IgD-negative memory B cell (primary cell): ENCODE measurements around the gene SH3PXD2A. TPM values are rescaled to one million over a fixed set of nuclear protein-coding genes. Genes with fewer than 3 reads are reported as not detected.
"Not testable (repeated sequence)": the region's sequence is repeated elsewhere in the genome, so short reads cannot be mapped to it uniquely, and the experiment has no call there.

ENCODE experiments used
- H3K27ac Mint-ChIP-seq, 3 donors: one replicate each; pipeline ENCODE4 v1.8.0; 2020 to 2022; ENCODE audit warnings: mild to moderate bottlenecking in 3 of 3, mixed read lengths in 3 of 3, moderate library complexity in 1 of 3
- H3K27me3 Mint-ChIP-seq: one replicate; pipeline ENCODE4 v1.8.0; 2021; ENCODE audit warnings: mixed read lengths
- H3K36me3 Mint-ChIP-seq: one replicate; pipeline ENCODE4 v1.8.0; 2020; ENCODE audit warnings: mild to moderate bottlenecking, mixed read lengths
- H3K4me1 Mint-ChIP-seq, 3 donors: one replicate each; pipeline ENCODE4 v1.8.0; 2020 to 2022; ENCODE audit warnings: mixed read lengths in 3 of 3, mild to moderate bottlenecking in 1 of 3
- H3K4me3 Mint-ChIP-seq, 4 donors: one replicate each; pipeline ENCODE4 v1.8.0; 2020 to 2022; ENCODE audit warnings: mild to moderate bottlenecking in 4 of 4, mixed read lengths in 4 of 4, moderate library complexity in 3 of 4
- H3K9me3 Mint-ChIP-seq, 3 donors: one replicate each; pipeline ENCODE4 v1.8.0; 2020 to 2021; ENCODE audit warnings: mixed read lengths in 3 of 3, mild to moderate bottlenecking in 1 of 3
- polyA plus RNA-seq: library from polyadenylated mRNA; unstranded; fragments of 300-500 nt; fragmentation: Illumina TruSeq; gene quantifications from one replicate; pipeline ENCODE4 v1.2.3, GENCODE V29; 2021

SH3PXD2A gene
- polyA plus RNA-seq, 1 donor from 2014 or later = 1.2 TPM

- Mint-ChIP-seq H3K9me3 (no peaks in the 10 kb centered on the region), H3K36me3 (peaks cover 3% of the 10 kb centered on the region), H3K4me1 (peaks cover 0 to 2% (median 0%) of the 10 kb centered on the region in 3 donors), H3K27me3 (peaks cover 28% of the 10 kb centered on the region), H3K4me3 (no peak overlapping the region), H3K27ac (peak overlapping the region in 2 of 3 donors; percentile 2 to 25)
Observed at GRCh38 chr10:103780242-103781149, 74.9 kb downstream of the SH3PXD2A start.

- no peak overlapping the region for H3K4me3 Mint-ChIP-seq
- H3K27me3 Mint-ChIP-seq = peaks cover 24% of the 10 kb centered on the region
- peaks cover 3% of the 10 kb centered on the region for H3K36me3 Mint-ChIP-seq
- H3K9me3 Mint-ChIP-seq = peaks cover 0 to 1% (median 0%) of the 10 kb centered on the region in 3 donors
- H3K27ac Mint-ChIP-seq = peak overlapping the region in 1 of 3 donors; percentile 47
- peaks cover 0 to 2% (median 0%) of the 10 kb centered on the region in 3 donors for H3K4me1 Mint-ChIP-seq
Observed at GRCh38 chr10:103778358-103779139, 76.8 kb downstream of the SH3PXD2A start.

- peak overlapping the region in 1 of 3 donors; percentile 76 for H3K27ac Mint-ChIP-seq
- peaks cover 2% of the 10 kb centered on the region for H3K36me3 Mint-ChIP-seq
Observed at GRCh38 chr10:103776878-103777591, 78.3 kb downstream of the SH3PXD2A start.

GRCh38 chr10:103775776-103776175 lies 79.6 kb downstream of the SH3PXD2A start:
- peaks cover 0 to 1% (median 0%) of the 10 kb centered on the region in 3 donors for H3K9me3 Mint-ChIP-seq
- peak overlapping the region in 1 of 4 donors; percentile 41 for H3K4me3 Mint-ChIP-seq
- H3K27ac Mint-ChIP-seq = no peak overlapping the region
- H3K36me3 Mint-ChIP-seq = peaks cover under 1% of the 10 kb centered on the region
- H3K27me3 Mint-ChIP-seq = peaks cover 14% of the 10 kb centered on the region
- H3K4me1 Mint-ChIP-seq = peaks cover 0 to 14% (median 7%) of the 10 kb centered on the region in 3 donors

More at GRCh38 chr10:103776878-103777591, 78.3 kb downstream of the SH3PXD2A start:
- Mint-ChIP-seq H3K27me3 (peaks cover 19% of the 10 kb centered on the region), H3K4me3 (no peak overlapping the region), H3K4me1 (peaks cover 0 to 5% (median 3%) of the 10 kb centered on the region in 3 donors), H3K9me3 (peaks cover 0 to 1% (median 0%) of the 10 kb centered on the region in 3 donors)

GRCh38 chr10:103772846-103773245 lies 82.5 kb downstream of the SH3PXD2A start:
- H3K9me3 Mint-ChIP-seq, H3K27me3 Mint-ChIP-seq, H3K27ac Mint-ChIP-seq, H3K36me3 Mint-ChIP-seq: not testable (repeated sequence)
- Mint-ChIP-seq H3K4me3 (peak overlapping the region; percentile 92 to 96 (median 94)), H3K4me1 (peaks cover 8 to 22% (median 10%) of the 10 kb centered on the region in 3 donors)

- peak overlapping the region in 1 of 3 donors; percentile 61 for H3K27ac Mint-ChIP-seq
- peak overlapping the region; percentile 92 to 96 (median 94) for H3K4me3 Mint-ChIP-seq
- H3K9me3 Mint-ChIP-seq = peaks cover 0 to 1% (median 0%) of the 10 kb centered on the region in 3 donors
- H3K4me1 Mint-ChIP-seq = peaks cover 8 to 22% (median 10%) of the 10 kb centered on the region in 3 donors
- H3K27me3 Mint-ChIP-seq = peaks cover 7% of the 10 kb centered on the region
- no peaks in the 10 kb centered on the region for H3K36me3 Mint-ChIP-seq
Observed at GRCh38 chr10:103772096-103772845, 83.1 kb downstream of the SH3PXD2A start.

GRCh38 chr10:103770139-103770538 lies 85.2 kb downstream of the SH3PXD2A start:
- H3K27me3 Mint-ChIP-seq = peaks cover 3% of the 10 kb centered on the region
- no peaks in the 10 kb centered on the region for H3K36me3 Mint-ChIP-seq
- H3K4me3 Mint-ChIP-seq = peak overlapping the region in 1 of 4 donors; percentile 39
- H3K9me3 Mint-ChIP-seq = peaks cover 0 to 1% (median 0%) of the 10 kb centered on the region in 3 donors
- H3K27ac Mint-ChIP-seq = no peak overlapping the region
- H3K4me1 Mint-ChIP-seq = peaks cover 10 to 35% (median 10%) of the 10 kb centered on the region in 3 donors

- peak overlapping the region in 2 of 4 donors; percentile 34 to 54 for H3K4me3 Mint-ChIP-seq
- peaks cover 11 to 37% (median 11%) of the 10 kb centered on the region in 3 donors for H3K4me1 Mint-ChIP-seq
- no peaks in the 10 kb centered on the region for H3K36me3 Mint-ChIP-seq
- H3K9me3 Mint-ChIP-seq = peaks cover 0 to 1% (median 0%) of the 10 kb centered on the region in 3 donors
- H3K27me3 Mint-ChIP-seq = peaks cover 1% of the 10 kb centered on the region
- no peak overlapping the region for H3K27ac Mint-ChIP-seq
Observed at GRCh38 chr10:103769176-103769575, 86.2 kb downstream of the SH3PXD2A start.

GRCh38 chr10:103768345-103768744 lies 87.0 kb downstream of the SH3PXD2A start:
- Mint-ChIP-seq H3K4me3 (no peak overlapping the region), H3K9me3 (no peaks in the 10 kb centered on the region), H3K36me3 (no peaks in the 10 kb centered on the region), H3K27ac (peak overlapping the region in 1 of 3 donors; percentile 60), H3K4me1 (peaks cover 16 to 44% (median 17%) of the 10 kb centered on the region in 3 donors), H3K27me3 (peaks cover 2% of the 10 kb centered on the region)

GRCh38 chr10:103767756-103768155 lies 87.6 kb downstream of the SH3PXD2A start:
- H3K27ac Mint-ChIP-seq = no peak overlapping the region
- no peaks in the 10 kb centered on the region for H3K9me3 Mint-ChIP-seq
- no peaks in the 10 kb centered on the region for H3K36me3 Mint-ChIP-seq
- peaks cover 2% of the 10 kb centered on the region for H3K27me3 Mint-ChIP-seq
- peaks cover 17 to 44% (median 19%) of the 10 kb centered on the region in 3 donors for H3K4me1 Mint-ChIP-seq
- H3K4me3 Mint-ChIP-seq = no peak overlapping the region

GRCh38 chr10:103766751-103767505 lies 88.4 kb downstream of the SH3PXD2A start:
- Mint-ChIP-seq H3K4me1 (peaks cover 15 to 40% (median 17%) of the 10 kb centered on the region in 3 donors), H3K4me3 (no peak overlapping the region), H3K27me3 (peaks cover 2% of the 10 kb centered on the region), H3K27ac (peak overlapping the region in 1 of 3 donors; percentile 53), H3K36me3 (no peaks in the 10 kb centered on the region), H3K9me3 (no peaks in the 10 kb centered on the region)

- H3K27ac Mint-ChIP-seq = no peak overlapping the region
- no peaks in the 10 kb centered on the region for H3K36me3 Mint-ChIP-seq
- peak overlapping the region in 2 of 4 donors; percentile 12 to 42 for H3K4me3 Mint-ChIP-seq
- H3K4me1 Mint-ChIP-seq = peaks cover 12 to 33% (median 17%) of the 10 kb centered on the region in 3 donors
- no peaks in the 10 kb centered on the region for H3K9me3 Mint-ChIP-seq
- peaks cover 2% of the 10 kb centered on the region for H3K27me3 Mint-ChIP-seq
Observed at GRCh38 chr10:103765981-103766380, 89.4 kb downstream of the SH3PXD2A start.

GRCh38 chr10:103765168-103765567 lies 90.2 kb downstream of the SH3PXD2A start:
- H3K4me1 Mint-ChIP-seq = peaks cover 12 to 28% (median 17%) of the 10 kb centered on the region in 3 donors
- H3K27ac Mint-ChIP-seq = no peak overlapping the region
- peaks cover 2% of the 10 kb centered on the region for H3K27me3 Mint-ChIP-seq
- no peaks in the 10 kb centered on the region for H3K9me3 Mint-ChIP-seq
- no peaks in the 10 kb centered on the region for H3K36me3 Mint-ChIP-seq
- no peak overlapping the region for H3K4me3 Mint-ChIP-seq
